Stomach (tissue), 4 donors: ENCODE results near the gene LENEP.

Experiments used
- EP300 ChIP-seq: sonication (generic); formaldehyde crosslinking; IDR thresholded peaks from one replicate; pipeline ENCODE4 v1.6.1; 2017; ENCODE audit warnings: antibody characterized with exemption
- POLR2A ChIP-seq, 4 donors: fragments of 450-650 bp; IDR thresholded peaks; one replicate each; pipeline ENCODE4 v1.6.1; 2016; ENCODE audit warnings: antibody characterized with exemption in 4 of 4, control low read depth in 2 of 4, mild to moderate bottlenecking in 1 of 4, moderate library complexity in 1 of 4
- POLR2AphosphoS5 ChIP-seq, 3 donors: sonication (generic); formaldehyde crosslinking; IDR thresholded peaks; one replicate each; pipeline ENCODE4 v1.6.1; 2016; ENCODE audit warnings: antibody characterized with exemption in 3 of 3
- TF ChIP-seq, protein P1 (sequence below), 7 experiments: fragments of 450-650 bp in 4 of 7; fragments of 200-600 bp in 3 of 7; sonication (generic) in 3 of 7; IDR thresholded peaks; one replicate each; pipeline ENCODE4 v1.5.1; 2016 to 2019; ENCODE audit warnings: antibody characterized with exemption in 7 of 7, control low read depth in 2 of 7, mild to moderate bottlenecking in 1 of 7

DNA sequence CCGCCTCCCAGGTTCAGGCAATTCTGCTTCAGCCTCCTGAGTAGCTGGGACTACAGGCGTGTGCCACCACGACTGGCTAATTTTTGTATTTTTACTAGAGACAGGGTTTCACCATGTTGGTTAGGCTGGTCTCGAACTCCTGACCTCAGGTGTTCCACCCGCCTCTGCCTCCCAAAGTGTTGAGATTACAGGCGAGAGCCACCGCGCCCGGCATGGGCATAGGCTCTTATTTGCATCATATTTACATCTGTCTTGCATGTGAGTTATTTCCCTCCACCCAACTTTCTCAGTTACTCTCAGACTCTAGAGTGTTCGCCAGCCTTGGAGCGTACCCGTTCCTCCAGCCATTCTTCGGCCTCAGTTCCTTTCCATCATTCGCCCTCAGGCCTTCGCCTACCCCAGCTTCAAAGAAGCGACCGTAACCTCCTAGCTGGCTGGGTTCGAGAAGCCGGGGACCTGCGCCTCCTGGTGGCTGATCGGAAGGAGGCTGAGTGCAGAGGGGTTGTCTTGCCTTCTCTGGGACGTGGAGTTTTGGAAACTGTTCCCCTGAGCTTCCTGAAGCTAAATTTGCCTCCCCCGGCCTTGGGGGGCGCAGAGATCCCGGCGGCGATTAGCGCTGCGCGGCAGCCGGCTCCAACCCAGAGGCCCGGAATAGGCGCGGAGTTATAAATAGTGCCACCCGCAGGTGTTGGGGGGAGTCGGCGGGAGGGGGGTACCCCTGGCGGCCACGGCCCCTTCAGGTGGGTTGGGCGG lies 5.6 kb downstream of the LENEP start:
- TF ChIP-seq POLR2AphosphoS5 (IDR thresholded peaks at IDR 0.05) = peak in 2 of 3 donors; percentile 33 to 37
- no peak for TF ChIP-seq EP300
- TF ChIP-seq, protein P1, sequence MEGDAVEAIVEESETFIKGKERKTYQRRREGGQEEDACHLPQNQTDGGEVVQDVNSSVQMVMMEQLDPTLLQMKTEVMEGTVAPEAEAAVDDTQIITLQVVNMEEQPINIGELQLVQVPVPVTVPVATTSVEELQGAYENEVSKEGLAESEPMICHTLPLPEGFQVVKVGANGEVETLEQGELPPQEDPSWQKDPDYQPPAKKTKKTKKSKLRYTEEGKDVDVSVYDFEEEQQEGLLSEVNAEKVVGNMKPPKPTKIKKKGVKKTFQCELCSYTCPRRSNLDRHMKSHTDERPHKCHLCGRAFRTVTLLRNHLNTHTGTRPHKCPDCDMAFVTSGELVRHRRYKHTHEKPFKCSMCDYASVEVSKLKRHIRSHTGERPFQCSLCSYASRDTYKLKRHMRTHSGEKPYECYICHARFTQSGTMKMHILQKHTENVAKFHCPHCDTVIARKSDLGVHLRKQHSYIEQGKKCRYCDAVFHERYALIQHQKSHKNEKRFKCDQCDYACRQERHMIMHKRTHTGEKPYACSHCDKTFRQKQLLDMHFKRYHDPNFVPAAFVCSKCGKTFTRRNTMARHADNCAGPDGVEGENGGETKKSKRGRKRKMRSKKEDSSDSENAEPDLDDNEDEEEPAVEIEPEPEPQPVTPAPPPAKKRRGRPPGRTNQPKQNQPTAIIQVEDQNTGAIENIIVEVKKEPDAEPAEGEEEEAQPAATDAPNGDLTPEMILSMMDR (IDR thresholded peaks at IDR 0.05) = peak in 5 of 7 experiments; percentile 55 to 79 (median 60)
- no peak for TF ChIP-seq POLR2A (IDR thresholded peaks at IDR 0.05)
